C1 segment of cervical spinal cord (tissue), 14 donors: ENCODE results near the gene SEPTIN2.
"Not testable (repeated sequence)": the region's sequence is repeated elsewhere in the genome, so short reads cannot be mapped to it uniquely, and the experiment has no call there.

Source experiments
- DNase-seq, 14 donors: peaks; one replicate each; lab custom pipeline; 2025; lab: John Stamatoyannopoulos, UW

SEPTIN2 gene

DNA sequence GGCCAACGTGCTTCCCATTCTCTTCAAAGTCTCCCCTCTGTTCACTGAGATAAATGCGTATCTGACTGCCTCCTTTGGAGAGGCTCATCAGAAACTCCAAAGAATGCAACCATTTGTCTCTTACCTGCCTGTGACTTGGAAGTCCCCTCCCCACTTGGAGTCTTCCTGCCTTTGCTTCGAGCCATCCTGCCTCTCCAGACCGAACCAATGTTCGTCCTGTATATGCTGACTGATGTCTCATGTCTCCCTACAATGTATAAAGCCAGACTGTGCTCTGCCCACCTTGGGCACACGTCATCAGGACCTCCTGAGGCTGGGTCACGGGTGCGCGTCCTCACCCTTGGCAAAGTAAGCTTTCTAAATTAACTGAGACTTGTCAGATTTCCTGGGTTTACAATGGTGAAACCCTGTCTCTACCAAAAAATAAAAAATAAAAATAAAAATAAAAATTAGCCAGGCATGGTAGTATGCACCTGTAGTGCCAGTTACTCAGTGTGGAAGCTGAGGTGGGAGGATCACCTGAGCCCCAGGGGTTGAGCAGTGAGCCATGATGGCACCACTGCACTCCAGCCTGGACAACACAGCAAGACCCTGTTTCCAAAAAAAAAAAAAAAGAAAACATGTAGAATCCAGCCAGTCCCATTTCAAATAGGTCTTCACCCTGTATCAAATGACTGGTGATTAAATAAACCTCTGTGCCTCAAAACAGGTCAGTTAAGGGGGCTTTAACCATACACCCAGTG is 29.2 kb upstream of the SEPTIN2 start:
- no peak for DNase-seq

DNA sequence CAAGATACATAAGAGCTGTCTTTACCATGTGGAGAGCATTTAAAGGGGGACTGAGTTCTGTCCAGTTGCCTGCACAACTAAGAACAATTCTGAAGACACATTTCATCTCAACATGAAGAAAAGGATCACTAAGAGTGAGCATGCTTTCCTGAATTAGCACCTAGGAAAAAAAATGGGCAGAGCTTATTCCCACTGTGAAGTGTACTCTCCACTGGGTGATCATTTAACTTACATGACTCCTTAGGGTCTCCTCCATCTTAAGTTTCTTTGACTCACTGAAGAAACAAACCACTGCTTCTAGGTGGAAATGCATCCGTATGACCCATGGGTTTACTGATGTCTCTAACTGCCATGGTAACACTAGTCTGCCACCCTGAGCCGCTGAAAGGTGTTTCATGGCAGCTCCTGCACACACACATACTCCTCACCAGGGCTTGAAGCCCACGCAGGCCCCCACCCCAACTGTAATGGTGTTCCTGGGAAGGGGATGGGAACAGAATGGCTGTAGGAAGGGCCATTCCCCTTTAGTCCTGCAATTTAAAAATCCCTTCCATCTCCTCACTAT is 27.3 kb upstream of the SEPTIN2 start:
- no peak for DNase-seq

DNA sequence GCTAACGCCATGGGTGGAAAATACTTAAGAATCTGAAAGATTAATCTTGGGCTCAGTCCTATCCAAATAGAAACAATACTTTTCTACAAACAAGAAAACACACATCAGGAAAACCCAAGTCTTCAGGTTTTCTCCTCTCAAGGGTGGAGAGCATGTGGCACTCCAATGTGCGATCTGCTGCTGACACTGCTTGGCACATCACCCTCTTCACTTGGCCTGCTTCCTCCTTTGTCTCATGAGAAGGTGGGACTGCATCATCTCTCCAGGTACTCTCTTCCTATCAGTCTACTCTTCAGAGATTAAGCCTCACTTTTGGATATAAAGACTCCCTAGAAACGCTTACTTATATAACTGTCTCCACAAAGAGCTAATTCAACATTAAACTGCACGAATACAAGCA is 26.7 kb upstream of the SEPTIN2 start:
- DNase-seq: no peak

DNA sequence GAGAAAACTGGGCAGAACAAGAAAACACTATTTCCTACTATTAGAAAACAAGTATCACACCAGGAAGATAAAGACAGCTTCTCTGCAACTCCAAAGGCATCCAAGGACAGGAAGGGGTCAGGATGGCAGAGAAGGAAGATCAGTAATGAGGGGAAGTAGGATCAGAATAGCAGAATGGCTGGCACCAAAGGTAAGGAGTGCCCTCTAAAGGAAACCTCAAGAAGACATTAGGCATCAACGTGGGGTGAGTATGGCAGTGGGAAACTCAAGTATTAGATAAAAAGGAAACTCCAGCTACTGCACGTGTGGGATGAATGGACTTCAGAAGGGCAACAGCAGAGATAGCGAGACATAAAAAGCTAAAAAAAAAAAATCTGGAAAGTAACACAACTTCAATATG is 26.1 kb upstream of the SEPTIN2 start:
- no peak for DNase-seq

DNA sequence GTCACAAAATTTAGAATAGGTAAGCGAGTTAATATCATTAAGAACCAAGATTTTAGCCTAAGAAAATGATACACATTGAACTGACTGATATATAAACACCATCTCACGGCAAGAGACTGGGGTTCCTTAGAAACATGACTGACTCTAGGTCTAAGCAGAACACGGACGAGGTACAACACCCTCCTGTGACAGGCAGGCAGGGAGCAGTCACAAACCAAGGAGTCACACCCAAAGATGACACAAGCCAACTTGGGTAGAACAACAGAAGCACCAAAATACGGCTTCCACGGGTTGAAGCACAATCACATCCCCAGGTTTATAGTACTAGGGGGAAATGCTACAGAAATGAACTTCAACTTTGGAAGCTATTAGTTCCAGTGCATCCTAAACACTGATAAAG is 24.6 kb upstream of the SEPTIN2 start:
- no peak for DNase-seq

DNA sequence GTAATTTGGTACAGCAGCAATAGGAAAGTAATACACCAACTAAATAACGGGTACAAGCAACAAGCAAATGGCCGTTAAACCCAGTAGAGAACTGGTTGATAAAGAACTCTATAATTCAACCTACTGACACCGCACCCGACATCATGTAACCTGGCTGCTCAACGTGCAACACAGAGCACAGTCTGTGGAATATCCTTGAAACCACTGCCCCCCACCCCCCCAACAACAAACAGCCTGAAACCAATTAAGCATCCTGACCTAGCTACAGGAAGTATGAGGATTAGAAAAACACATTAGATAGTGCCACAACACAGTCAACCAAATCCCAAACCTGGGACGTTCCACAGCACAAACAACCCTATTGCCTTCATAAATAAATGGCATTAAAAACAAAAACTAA is 23.7 kb upstream of the SEPTIN2 start:
- no peak for DNase-seq

DNA sequence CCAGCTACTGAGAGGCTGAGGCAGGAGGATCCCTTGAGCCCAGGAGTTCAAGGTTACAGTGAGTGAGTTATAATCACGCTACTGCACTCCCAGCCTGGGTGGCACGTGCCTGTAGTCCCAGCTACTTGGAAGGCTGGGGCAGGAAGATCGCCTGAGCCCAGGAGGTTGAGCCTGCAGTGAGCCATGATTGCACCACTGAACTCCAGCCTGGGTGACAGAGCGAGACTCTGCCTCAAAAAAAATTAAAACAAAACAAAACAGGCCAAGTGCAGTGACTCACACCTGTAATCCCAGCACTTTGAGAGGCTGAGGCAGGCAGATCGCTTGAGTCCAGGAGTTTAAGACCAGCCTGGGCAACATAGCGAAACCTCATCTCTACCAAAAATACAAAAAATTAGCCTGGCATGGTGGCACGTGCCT is 22.3 kb upstream of the SEPTIN2 start:
- not testable (repeated sequence) for DNase-seq

DNA sequence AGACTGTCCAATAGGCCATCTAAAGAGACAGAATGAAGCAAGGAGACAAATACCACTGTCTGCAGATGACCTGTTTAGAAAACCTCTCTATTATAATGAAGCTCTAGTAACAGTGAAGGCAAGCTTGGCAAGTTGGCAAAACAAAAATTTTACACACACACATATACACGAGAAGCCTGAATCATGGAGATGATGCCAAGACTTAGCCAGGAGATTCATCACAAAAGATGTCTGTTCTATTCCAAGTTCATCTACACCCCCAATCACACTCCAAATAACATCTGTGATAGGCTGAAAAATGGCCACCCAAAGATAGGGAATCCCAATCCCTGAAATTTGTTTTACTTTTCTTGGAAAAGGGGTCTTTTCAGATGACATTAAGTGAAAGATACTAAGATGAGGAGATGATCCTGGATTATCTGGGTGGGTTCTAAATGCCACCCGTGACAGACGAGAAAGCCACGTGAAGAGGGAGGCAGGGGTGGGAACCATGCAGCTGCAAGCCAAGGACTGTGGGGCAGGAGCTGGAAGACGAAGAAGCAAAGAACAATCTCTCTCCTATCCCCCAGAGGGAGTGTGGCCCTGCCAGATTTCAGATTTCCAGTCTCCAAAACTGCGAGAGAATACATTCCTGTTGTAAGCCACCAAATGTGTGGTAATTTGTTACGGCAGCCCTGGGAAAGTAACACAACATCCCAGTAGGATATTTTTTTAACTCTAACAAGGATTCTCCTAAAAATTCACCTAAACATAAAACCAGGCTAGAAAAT is 20.2 kb upstream of the SEPTIN2 start:
- no peak for DNase-seq

DNA sequence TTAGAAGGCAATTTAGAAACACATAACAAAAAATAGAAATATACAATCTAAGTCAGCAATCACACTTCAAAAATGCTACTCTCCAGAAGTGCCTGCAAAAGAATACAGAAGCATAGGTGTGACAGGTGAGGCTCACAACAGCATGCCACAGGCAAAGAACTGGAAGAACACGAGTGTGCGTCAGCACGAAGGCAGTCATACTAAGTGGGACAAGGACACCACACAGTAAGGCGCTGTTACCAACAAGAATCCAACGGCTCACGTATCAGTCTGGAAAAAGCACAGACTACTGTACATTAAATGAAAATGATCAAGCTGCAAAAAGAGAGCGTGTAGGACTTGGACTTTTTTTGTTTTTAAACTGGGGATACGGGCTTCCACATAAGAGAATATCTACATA is 19.0 kb upstream of the SEPTIN2 start:
- no peak for DNase-seq

DNA sequence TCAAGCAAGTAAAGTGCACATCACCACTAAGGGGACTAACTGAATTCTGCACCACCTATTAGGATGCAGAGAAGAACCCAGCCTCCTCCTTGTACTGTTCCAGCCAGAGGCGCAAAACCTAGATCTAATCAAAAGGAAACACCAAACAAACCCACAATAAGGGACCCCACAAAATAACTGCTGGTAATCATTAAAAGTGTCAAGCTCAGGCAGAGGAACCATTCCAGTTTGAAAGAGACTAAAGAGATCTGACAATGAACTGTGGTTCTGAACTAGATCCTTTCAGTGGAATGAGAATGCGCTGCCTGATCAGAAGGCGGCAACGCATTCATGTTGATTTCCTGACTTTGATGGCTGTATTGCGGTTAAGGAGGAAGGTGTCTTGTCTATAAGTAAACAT is 17.1 kb upstream of the SEPTIN2 start:
- DNase-seq: no peak

DNA sequence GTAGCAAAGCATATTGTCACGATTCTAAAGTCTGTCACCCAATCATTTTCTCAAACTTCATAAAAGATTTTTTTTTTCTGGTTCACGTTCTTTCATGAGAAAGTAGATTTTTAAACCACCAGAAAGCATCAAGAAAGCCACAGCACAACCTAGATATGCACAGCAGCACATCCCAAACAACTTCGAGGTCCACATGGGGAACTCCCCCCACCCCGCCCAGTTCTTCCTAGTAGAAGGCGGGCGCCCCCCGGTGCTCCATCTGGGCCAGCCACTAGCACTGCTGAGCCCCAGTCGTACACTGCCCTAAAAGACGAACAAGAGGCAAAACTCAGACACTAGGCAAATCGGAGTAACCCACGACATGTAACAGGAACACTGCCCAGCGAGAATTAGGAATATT is 15.7 kb upstream of the SEPTIN2 start:
- DNase-seq: no peak

DNA sequence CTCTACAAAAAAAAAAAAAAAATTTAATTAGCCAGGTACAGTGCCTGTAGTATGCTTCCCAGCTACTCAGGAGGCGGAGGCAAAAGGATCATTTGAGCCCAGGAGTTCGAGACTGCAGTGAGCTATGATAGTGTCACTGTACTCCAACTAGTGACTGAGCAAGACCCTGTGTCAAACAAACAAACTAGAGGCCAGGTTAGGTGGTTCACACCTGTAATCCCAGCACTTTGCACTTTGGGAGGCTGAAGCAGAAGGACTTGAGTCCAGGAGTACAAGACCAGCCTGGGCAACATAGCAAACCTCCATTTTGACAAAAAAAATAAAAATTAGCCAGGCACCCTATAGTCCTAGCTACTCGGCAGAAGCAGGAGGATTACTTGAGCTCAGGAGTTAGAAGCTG is 13.6 kb upstream of the SEPTIN2 start:
- no peak for DNase-seq

DNA sequence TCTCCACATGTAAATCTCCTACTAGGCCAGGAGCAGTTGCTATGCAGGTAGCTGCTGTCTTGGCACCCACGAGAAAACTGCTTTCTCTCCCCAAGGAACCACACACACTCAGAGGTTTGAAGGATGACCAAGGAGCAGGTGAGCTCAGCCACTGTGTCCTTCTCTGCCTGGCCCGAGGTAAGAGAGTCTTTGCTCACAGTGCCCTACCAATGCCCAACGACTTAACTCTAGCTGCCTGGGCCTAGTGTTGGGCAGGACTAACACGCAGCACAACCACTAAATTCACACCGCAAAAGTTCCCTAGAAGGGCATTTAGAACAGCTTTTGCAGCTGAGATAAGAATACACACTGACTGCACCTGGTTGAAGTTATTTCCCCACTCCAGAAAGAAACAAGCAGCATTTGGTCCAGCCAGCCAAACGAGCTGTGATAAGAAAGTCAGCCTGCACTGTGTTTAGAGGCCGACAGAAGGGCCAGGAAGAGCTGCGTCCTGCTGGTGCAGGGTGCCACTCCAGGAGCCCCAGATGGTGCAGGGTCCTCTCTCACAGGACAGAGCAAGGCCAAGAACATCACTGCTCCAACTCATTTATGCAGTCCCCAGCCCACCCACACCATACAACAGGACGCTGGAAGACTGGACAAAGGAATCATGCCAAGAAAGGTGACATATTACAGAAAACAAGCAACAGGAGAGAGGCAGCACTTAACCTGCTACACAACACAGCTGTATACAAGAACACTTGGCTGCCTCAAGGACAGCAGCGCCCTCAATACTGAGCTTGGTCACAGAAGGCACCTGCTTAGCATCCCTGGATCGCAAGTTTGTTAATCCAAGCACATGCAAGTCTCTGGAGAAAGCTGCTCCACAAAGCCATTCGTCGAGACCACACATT is 12.7 kb upstream of the SEPTIN2 start:
- no peak for DNase-seq

DNA sequence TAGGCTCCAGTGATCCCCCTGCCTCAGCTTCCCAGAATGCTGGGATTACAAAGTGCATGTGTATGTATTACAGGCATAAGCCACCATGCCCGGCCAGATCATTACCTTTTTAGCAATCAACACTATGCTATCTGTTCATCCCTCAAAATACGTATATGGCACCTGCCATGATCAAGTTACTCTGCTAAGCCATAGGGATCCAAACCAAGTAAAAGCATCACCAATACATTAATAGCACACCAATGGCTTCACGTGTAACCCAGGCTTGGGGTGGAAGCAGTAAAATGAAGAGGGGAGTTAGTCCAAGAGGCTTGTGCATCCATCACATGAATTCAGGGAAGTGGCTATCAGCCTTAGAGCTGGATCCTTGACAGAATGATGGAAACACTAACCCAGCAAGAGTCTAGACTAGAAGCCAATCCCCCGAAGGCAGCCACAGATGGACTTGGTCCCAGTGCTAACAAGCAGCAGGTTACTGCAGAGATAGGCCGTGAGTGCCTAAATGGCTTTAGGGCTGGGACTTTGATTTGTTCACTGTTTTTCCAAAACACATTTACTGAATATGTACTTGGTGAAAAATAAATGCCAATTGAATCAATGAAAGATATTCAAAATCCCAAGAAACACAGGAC is 11.6 kb upstream of the SEPTIN2 start:
- DNase-seq: no peak

DNA sequence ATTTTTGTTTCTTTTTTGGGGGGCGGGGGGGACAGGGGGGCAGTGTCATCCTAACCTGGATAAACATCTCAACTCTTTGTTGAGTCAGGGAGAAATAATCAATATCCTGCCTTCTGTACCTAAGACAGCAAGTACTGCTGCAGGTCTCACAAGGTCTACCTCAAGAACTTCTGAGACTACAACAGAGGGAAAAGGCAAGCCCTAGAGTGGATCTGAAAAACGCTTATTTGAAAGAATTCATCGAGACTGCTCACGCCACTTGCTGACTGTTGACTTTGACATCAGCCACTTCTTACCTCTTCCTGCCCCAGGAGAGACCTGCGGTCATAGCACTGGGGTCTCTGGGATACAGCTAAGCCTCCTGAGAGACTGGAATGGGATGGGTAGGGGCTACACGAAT is 8.7 kb upstream of the SEPTIN2 start:
- DNase-seq: no peak

DNA sequence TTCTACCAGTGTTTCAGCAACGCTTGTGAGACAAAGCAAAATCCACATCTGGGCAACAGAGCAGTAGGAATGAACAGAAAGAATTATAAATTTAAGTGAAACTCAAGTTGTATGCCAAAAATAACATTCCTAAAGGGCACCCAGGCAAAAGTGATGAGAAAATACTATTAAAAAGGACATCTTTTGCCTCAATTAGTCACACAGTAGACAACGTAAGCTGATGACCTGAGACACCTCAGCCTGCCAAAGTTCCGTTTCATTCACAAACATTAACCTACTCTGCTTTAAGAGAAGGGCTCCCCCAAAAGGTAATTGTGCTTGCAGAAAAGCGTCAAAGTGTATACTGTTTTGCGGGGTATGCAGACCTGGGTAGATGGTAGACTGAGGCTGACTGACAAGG is 7.5 kb upstream of the SEPTIN2 start:
- no peak for DNase-seq

DNA sequence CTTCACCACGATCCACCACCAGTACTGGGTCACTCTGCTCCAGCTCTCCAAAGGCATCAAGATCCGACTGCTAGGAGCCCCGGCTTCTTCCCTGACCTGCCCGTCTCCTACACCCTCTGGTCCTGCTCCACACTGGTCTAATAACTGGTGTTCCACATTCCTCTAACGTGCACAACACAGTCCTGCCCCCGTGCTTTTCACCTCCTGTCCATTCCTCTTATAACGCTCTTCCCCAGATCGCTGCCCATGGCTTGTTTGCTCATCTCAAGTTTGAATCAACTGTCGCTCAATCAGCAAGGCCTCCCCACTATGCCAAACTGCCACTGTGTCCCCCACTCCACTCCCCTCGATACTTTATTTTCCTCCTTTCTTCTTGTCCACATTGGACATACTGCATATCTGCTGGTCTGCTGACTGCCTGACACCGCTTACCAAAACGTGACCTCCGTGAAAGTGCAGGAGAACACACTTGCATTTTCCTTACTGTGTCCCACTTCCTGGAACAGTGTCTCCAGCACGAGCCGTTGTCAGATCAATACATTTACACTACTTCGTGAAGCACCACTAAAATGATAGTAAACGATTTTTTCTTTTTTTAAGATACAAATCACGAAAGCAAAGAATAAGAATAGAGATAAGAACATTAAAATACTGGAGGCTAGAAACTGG is 6.8 kb upstream of the SEPTIN2 start:
- DNase-seq: no peak

DNA sequence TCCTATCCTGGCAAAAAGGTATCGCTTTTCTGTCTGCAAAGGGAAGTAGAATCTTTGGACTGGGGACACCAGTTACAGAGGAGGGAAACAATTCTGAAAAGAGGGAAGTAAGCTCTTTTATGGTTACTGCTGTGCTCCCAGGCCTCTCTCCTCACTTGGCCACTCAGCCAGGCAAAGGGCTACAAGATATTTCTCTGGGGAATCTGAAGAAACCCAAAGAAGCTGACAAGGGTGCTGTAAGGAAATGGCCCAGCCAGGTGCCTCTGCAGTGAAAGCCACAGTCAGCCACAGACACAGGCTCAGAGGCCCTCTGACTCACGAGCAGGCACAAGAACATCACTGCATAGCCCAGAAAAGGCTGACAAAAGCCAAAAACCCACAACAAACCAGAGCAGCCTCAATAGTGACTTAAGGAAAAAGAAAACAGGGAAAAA is 6.0 kb upstream of the SEPTIN2 start:
- peak in 1 of 14 donors; percentile 26 for DNase-seq

DNA sequence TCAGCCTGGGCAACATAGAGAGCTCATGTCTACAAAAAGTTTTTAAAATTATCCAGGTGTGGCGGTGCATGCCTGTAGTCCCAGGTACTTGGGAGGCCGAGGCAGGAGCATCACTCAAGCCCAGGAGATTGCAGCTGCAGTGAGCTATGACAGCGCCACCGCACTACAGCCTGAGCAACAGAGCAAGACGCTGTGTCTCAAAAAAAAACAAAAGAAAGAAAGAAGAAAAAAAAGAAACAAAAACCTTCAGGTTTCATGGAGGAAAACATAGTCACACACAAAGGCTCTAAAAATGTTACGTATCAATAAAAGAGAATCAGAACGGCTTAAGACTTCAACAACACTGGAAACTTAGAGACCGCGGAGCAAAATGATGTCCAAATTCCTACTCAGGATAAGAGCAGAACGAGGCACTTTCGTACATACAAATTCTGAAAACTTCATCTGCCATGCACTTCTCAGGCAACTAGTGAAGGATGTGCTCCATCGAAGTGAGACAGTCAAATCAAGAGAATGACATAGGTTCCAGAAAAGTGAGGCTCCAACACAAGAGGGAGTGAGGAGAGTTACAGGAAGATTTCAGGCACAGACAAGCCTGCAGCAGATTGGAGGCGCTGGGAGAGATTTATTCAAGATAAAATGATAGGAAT is 4.7 kb upstream of the SEPTIN2 start:
- no peak for DNase-seq

DNA sequence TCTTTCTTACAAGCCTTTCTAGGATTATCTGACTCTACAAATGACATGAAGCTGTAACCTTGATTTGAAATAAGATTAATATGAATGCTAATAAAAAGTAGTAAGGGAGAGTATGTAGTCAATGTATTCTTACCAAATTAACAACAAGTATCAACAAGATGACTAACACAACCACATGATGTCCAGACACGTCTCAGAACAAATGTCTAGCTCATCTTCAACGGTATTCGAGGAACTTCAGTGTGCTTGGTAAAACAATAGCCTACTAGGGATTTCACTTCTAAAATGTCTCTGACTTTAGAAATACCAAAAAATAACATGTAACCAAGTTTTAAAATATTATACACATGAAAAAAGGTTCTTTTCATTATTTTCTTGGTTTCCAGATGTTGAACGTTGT is 3.6 kb upstream of the SEPTIN2 start:
- no peak for DNase-seq
